GM18951 (cell line): ENCODE measurements around the gene TRIM2.

Experiments
- POLR2A ChIP-seq: IDR thresholded peaks from 4 replicates; pipeline ENCODE4 v1.6.1; 2011; ENCODE audit warnings: mild to moderate bottlenecking; ENCODE audit not compliant: insufficient read length, insufficient read depth; ENCODE audit errors: extremely low read depth
- in situ Hi-C: fragments of 300-500 bp; cut with MboI; formaldehyde crosslinking; loops from one replicate; pipeline ENCODE4 v1.12.0; 2022; ENCODE audit warnings: low sequenced_read_pairs, mixed read lengths, inconsistent platforms; ENCODE audit not compliant: unreplicated experiment

TRIM2 gene

GRCh38 chr4:153204247-153204671 is at the start of gene TRIM2:
TRIM2 (plus strand) TSS chr4:153204443; CDS start chr4:153204531, 88 bp downstream.
- TF ChIP-seq POLR2A, result no peak
- in situ Hi-C loops, result no loop called here

- TF ChIP-seq POLR2A, result no peak
- in situ Hi-C loops, result no loop called here
These were observed 48.6 kb upstream of the TRIM2 start for GRCh38 chr4:153155686-153156085.

- no peak for TF ChIP-seq POLR2A
- in situ Hi-C loops, result no loop called here
These were observed 48.0 kb upstream of the TRIM2 start for GRCh38 chr4:153156263-153156662.

- in situ Hi-C loops, result no loop called here
- no peak for TF ChIP-seq POLR2A
These were observed 47.5 kb upstream of the TRIM2 start for GRCh38 chr4:153156721-153157120.

GRCh38 chr4:153159016-153159415 is 45.2 kb upstream of the TRIM2 start:
- no peak for TF ChIP-seq POLR2A

GRCh38 chr4:153159728-153160221 is 44.5 kb upstream of the TRIM2 start:
- TF ChIP-seq POLR2A, result no peak
- in situ Hi-C loops, result loop anchor here (10.0 kb wide), 1 partner anchor 155 kb away; no protein-coding TSS in a partner anchor

More at GRCh38 chr4:153159016-153159415, 45.2 kb upstream of the TRIM2 start:
- in situ Hi-C loops, result no loop called here

- in situ Hi-C loops, result loop anchor here (10.0 kb wide), 1 partner anchor 154 kb away; no protein-coding TSS in a partner anchor
- no peak for TF ChIP-seq POLR2A
These were observed 43.4 kb upstream of the TRIM2 start for GRCh38 chr4:153160821-153161220.

GRCh38 chr4:153161226-153161963 is 42.8 kb upstream of the TRIM2 start:
- in situ Hi-C loops, result loop anchor here (10.0 kb wide), 1 partner anchor 153 kb away; no protein-coding TSS in a partner anchor
- TF ChIP-seq POLR2A, result no peak

GRCh38 chr4:153165236-153165635 is 39.0 kb upstream of the TRIM2 start:
- in situ Hi-C loops, result loop anchor here (10.0 kb wide), 1 partner anchor 150 kb away; no protein-coding TSS in a partner anchor

- in situ Hi-C loops, result loop anchor here (10.0 kb wide), 1 partner anchor 148 kb away; no protein-coding TSS in a partner anchor
These were observed 37.3 kb upstream of the TRIM2 start for GRCh38 chr4:153166716-153167501.

GRCh38 chr4:153169776-153170175 is 34.5 kb upstream of the TRIM2 start:
- in situ Hi-C loops, result loop anchor here (10.0 kb wide), 1 partner anchor 145 kb away; no protein-coding TSS in a partner anchor
- no peak for TF ChIP-seq POLR2A

More at GRCh38 chr4:153166716-153167501, 37.3 kb upstream of the TRIM2 start:
- TF ChIP-seq POLR2A, result no peak

GRCh38 chr4:153170407-153170806 is 33.8 kb upstream of the TRIM2 start:
- in situ Hi-C loops, result no loop called here
- TF ChIP-seq POLR2A, result no peak

- TF ChIP-seq POLR2A, result no peak
- in situ Hi-C loops, result no loop called here
These were observed 29.2 kb upstream of the TRIM2 start for GRCh38 chr4:153174821-153175567.

GRCh38 chr4:153176938-153177337 is 27.3 kb upstream of the TRIM2 start:
- in situ Hi-C loops, result no loop called here
- TF ChIP-seq POLR2A, result no peak
